KMS-11 (cell line): ENCODE results near the gene HOXB6.

Experiments used
- H2AFZ ChIP-seq: fragments of 200-600 bp; sonication (generic); 2 replicates; pipeline ENCODE4 v1.6.1; 2016; ENCODE audit warnings: antibody characterized with exemption, mixed run types, low read depth
- H3K27ac ChIP-seq: fragments of 200-600 bp; sonication (generic); 2 replicates; pipeline ENCODE4 v1.6.1; 2016; ENCODE audit warnings: mild to moderate bottlenecking, mixed run types
- H3K27me3 ChIP-seq: fragments of 200-600 bp; sonication (generic); 2 replicates; pipeline ENCODE4 v1.6.1; 2017; ENCODE audit warnings: mild to moderate bottlenecking, low read depth, mixed run types, moderate library complexity; ENCODE audit not compliant: insufficient read depth
- H3K36me3 ChIP-seq: fragments of 200-600 bp; sonication (generic); 2 replicates; pipeline ENCODE4 v1.6.1; 2017; ENCODE audit warnings: mild to moderate bottlenecking, mixed run types; ENCODE audit not compliant: insufficient read depth
- H3K4me1 ChIP-seq: fragments of 200-600 bp; sonication (generic); 2 replicates; pipeline ENCODE4 v1.6.1; 2016; ENCODE audit warnings: mild to moderate bottlenecking, low read depth, mixed run types; ENCODE audit not compliant: poor library complexity, severe bottlenecking
- H3K4me2 ChIP-seq: fragments of 200-600 bp; sonication (generic); 2 replicates; pipeline ENCODE4 v1.7.0; 2016; ENCODE audit warnings: mild to moderate bottlenecking, mixed run types
- H3K4me3 ChIP-seq: fragments of 200-600 bp; sonication (generic); IDR thresholded peaks from 2 replicates; pipeline ENCODE4 v1.6.1; 2017; ENCODE audit warnings: low read depth, low read length, mixed read lengths; ENCODE audit not compliant: insufficient read depth
- H3K79me2 ChIP-seq: fragments of 200-600 bp; sonication (generic); 2 replicates; pipeline ENCODE4 v1.6.1; 2016; ENCODE audit warnings: low read depth, mixed run types; ENCODE audit not compliant: insufficient read depth
- H3K9ac ChIP-seq: fragments of 200-600 bp; sonication (generic); 2 replicates; pipeline ENCODE4 v1.6.1; 2016; ENCODE audit warnings: mild to moderate bottlenecking, mixed run types
- H4K20me1 ChIP-seq: fragments of 200-600 bp; sonication (generic); 2 replicates; pipeline ENCODE4 v1.6.1; 2016; ENCODE audit warnings: mild to moderate bottlenecking, mixed run types; ENCODE audit not compliant: insufficient read depth
- CTCF ChIP-seq: fragments of 200-600 bp; sonication (generic); conservative IDR thresholded peaks from 2 replicates; pipeline ENCODE4 v1.6.1; 2017; ENCODE audit warnings: low read depth, mild to moderate bottlenecking, antibody characterized with exemption, low read length, moderate library complexity, mixed read lengths

The HOXB6 gene

GRCh38 chr17:48546924-48547807 lies 57.6 kb downstream of the HOXB6 start:
- TF ChIP-seq CTCF: no peak
- Histone ChIP-seq H3K4me3 (no peak overlapping the region), H3K27ac (no peak overlapping the region), H3K36me3 (no peaks in the 10 kb centered on the region), H3K9ac (no peak overlapping the region), H2AFZ (no peak overlapping the region), H3K27me3 (peaks cover 7% of the 10 kb centered on the region; the same call in 1 of the 2 replicates), H3K4me1 (no peaks in the 10 kb centered on the region), H3K79me2 (no peaks in the 10 kb centered on the region), H4K20me1 (no peaks in the 10 kb centered on the region), H3K4me2 (no peak overlapping the region)

- Histone ChIP-seq H3K4me2 (no peak overlapping the region), H3K79me2 (no peaks in the 10 kb centered on the region), H3K9ac (no peak overlapping the region), H3K4me3 (no peak overlapping the region), H3K27ac (no peak overlapping the region), H4K20me1 (no peaks in the 10 kb centered on the region), H2AFZ (no peak overlapping the region), H3K27me3 (peaks cover 7% of the 10 kb centered on the region; the same call in 1 of the 2 replicates), H3K4me1 (no peaks in the 10 kb centered on the region), H3K36me3 (no peaks in the 10 kb centered on the region)
- no peak for TF ChIP-seq CTCF
Measured at GRCh38 chr17:48546137-48546923, 58.5 kb downstream of the HOXB6 start.
